Liver (tissue), 3 donors: ENCODE measurements around the gene ZNF783.

Source experiments
- GABPA ChIP-seq, 2 donors: IDR thresholded peaks in 1 of 2; conservative IDR thresholded peaks in 1 of 2; 2 replicates each; pipeline ENCODE4 v1.6.1; 2016; ENCODE audit warnings: antibody characterized with exemption in 2 of 2, mild to moderate bottlenecking in 1 of 2, moderate library complexity in 1 of 2
- JUND ChIP-seq, 2 donors: IDR thresholded peaks; 2 replicates each; pipeline ENCODE4 v1.6.1; 2016; ENCODE audit warnings: antibody characterized with exemption in 2 of 2
- NR2F2 ChIP-seq: IDR thresholded peaks from 2 replicates; pipeline ENCODE4 v1.6.1; 2016; ENCODE audit warnings: antibody characterized with exemption
- TF ChIP-seq, protein P1 (sequence below): fragments of 150-350 bp; IDR thresholded peaks from 2 replicates; pipeline ENCODE4 v1.5.1; 2017; ENCODE audit warnings: improper control_type of control experiment, low read depth, low read length; ENCODE audit not compliant: missing input control
- TF ChIP-seq, protein P2 (sequence below): IDR thresholded peaks from 2 replicates; pipeline ENCODE4 v1.6.1; 2016; ENCODE audit warnings: antibody characterized with exemption
- TF ChIP-seq, protein P3 (sequence below): IDR thresholded peaks from 2 replicates; pipeline ENCODE4 v1.6.1; 2016; ENCODE audit warnings: antibody characterized with exemption
- donor health status: healthy.
- donor health status: healthy.

DNA sequence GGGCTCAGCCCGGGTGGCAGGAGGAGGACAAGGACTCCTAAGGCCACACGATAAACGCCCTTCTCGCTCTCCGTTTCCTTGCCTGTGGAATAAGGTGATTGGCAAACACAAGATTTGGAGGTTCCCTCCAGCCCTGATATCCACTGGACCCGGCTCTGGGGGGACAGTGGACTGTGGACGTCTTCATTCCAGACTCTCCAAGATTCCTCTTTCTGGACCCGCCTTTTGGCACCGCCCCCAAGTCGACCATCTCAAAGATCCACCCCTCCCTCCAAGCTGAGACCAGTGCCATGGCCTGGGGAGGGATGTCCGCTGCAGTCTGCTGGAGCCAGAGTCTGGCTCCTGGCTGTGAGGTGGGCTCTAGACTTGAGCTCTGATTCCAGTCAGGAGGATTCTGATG is 23.6 kb downstream of the ZNF783 start:
- no peak for TF ChIP-seq GABPA (IDR thresholded peaks at IDR 0.05 in 1 of 2, conservative IDR thresholded peaks at IDR 0.05 in 1 of 2)
- TF ChIP-seq, protein P1, sequence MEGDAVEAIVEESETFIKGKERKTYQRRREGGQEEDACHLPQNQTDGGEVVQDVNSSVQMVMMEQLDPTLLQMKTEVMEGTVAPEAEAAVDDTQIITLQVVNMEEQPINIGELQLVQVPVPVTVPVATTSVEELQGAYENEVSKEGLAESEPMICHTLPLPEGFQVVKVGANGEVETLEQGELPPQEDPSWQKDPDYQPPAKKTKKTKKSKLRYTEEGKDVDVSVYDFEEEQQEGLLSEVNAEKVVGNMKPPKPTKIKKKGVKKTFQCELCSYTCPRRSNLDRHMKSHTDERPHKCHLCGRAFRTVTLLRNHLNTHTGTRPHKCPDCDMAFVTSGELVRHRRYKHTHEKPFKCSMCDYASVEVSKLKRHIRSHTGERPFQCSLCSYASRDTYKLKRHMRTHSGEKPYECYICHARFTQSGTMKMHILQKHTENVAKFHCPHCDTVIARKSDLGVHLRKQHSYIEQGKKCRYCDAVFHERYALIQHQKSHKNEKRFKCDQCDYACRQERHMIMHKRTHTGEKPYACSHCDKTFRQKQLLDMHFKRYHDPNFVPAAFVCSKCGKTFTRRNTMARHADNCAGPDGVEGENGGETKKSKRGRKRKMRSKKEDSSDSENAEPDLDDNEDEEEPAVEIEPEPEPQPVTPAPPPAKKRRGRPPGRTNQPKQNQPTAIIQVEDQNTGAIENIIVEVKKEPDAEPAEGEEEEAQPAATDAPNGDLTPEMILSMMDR: no peak
- TF ChIP-seq JUND (IDR thresholded peaks at IDR 0.05): no peak
- no peak for TF ChIP-seq NR2F2
- TF ChIP-seq, protein P2, sequence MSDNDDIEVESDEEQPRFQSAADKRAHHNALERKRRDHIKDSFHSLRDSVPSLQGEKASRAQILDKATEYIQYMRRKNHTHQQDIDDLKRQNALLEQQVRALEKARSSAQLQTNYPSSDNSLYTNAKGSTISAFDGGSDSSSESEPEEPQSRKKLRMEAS: no peak
- TF ChIP-seq, protein P3, sequence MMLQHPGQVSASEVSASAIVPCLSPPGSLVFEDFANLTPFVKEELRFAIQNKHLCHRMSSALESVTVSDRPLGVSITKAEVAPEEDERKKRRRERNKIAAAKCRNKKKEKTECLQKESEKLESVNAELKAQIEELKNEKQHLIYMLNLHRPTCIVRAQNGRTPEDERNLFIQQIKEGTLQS: no peak
